GM23338 (cell line): ENCODE data around the gene BCL11B. TPM values are rescaled to one million over a fixed set of nuclear protein-coding genes. Genes with fewer than 3 reads are reported as not detected.

Source experiments
- ATAC-seq: fragments of 200-7000 bp; cut with Tn5 transposase; 3 replicates; pipeline ENCODE4 v1.9.1; 2020
- DNase-seq: peaks from one replicate; pipeline ENCODE4 v3.0.0-alpha.2; 2015; ENCODE audit warnings: low spot score
- H2AFZ ChIP-seq: fragments of 200-600 bp; sonication (generic); 2 replicates; pipeline ENCODE4 v1.8.0; 2016; ENCODE audit warnings: antibody characterized with exemption, mild to moderate bottlenecking, moderate library complexity
- H3F3A ChIP-seq: fragments of 200-600 bp; sonication (generic); replicated peaks from 2 replicates; pipeline ENCODE4 v1.8.0; 2017; ENCODE audit warnings: antibody characterized with exemption, mixed run types, low read depth
- H3K27ac ChIP-seq: fragments of 200-600 bp; sonication (generic); 2 replicates; pipeline ENCODE4 v1.6.1; 2016; ENCODE audit warnings: low read depth
- H3K27me3 ChIP-seq: fragments of 200-600 bp; sonication (generic); 2 replicates; pipeline ENCODE4 v1.8.0; 2016; ENCODE audit warnings: mild to moderate bottlenecking, mixed run types, moderate library complexity; ENCODE audit not compliant: insufficient read depth
- H3K36me3 ChIP-seq: fragments of 200-600 bp; sonication (generic); 2 replicates; pipeline ENCODE4 v1.8.0; 2016; ENCODE audit warnings: mild to moderate bottlenecking; ENCODE audit not compliant: insufficient read depth
- H3K4me1 ChIP-seq: fragments of 200-600 bp; sonication (generic); 2 replicates; pipeline ENCODE4 v1.8.0; 2016; ENCODE audit warnings: mild to moderate bottlenecking, moderate library complexity; ENCODE audit not compliant: insufficient read depth
- H3K4me2 ChIP-seq: fragments of 200-600 bp; sonication (generic); 2 replicates; pipeline ENCODE4 v1.7.1; 2017; ENCODE audit warnings: mixed run types
- H3K4me3 ChIP-seq: fragments of 200-600 bp; sonication (generic); 2 replicates; pipeline ENCODE4 v1.6.1; 2016; ENCODE audit warnings: mixed run types
- H3K79me2 ChIP-seq: fragments of 200-600 bp; sonication (generic); replicated peaks from 2 replicates; pipeline ENCODE4 v1.8.0; 2017; ENCODE audit warnings: mild to moderate bottlenecking; ENCODE audit not compliant: insufficient read depth
- H3K9me2 ChIP-seq: fragments of 200-600 bp; sonication (generic); 2 replicates; pipeline ENCODE4 v1.8.0; 2017; ENCODE audit not compliant: insufficient read depth
- H4K20me1 ChIP-seq: fragments of 200-600 bp; sonication (generic); replicated peaks from 2 replicates; pipeline ENCODE4 v1.8.0; 2017; ENCODE audit warnings: mild to moderate bottlenecking; ENCODE audit not compliant: insufficient read depth
- H3K27ac Mint-ChIP-seq: 2 replicates; pipeline ENCODE4 v1.8.0; 2020; ENCODE audit warnings: inconsistent platforms, mild to moderate bottlenecking, moderate library complexity, mixed read lengths
- H3K27me3 Mint-ChIP-seq: 3 replicates; pipeline ENCODE4 v1.8.0; 2022; ENCODE audit warnings: low read depth, mild to moderate bottlenecking, moderate library complexity, mixed read lengths, inconsistent platforms; ENCODE audit not compliant: insufficient read depth, poor library complexity
- H3K36me3 Mint-ChIP-seq: 3 replicates; pipeline ENCODE4 v1.8.0; 2021; ENCODE audit warnings: low read depth, mild to moderate bottlenecking, inconsistent platforms, moderate library complexity, mixed read lengths
- H3K4me1 Mint-ChIP-seq: 3 replicates; pipeline ENCODE4 v1.8.0; 2020; ENCODE audit warnings: mild to moderate bottlenecking, inconsistent platforms, mixed read lengths
- H3K4me3 Mint-ChIP-seq: 3 replicates; pipeline ENCODE4 v1.8.0; 2021; ENCODE audit warnings: moderate library complexity, mild to moderate bottlenecking, inconsistent platforms, mixed read lengths
- H3K9me3 Mint-ChIP-seq: 3 replicates; pipeline ENCODE4 v1.8.0; 2020; ENCODE audit warnings: moderate library complexity, mild to moderate bottlenecking, inconsistent platforms, mixed read lengths
- CREB1 ChIP-seq: fragments of 250-450 bp; sonication (Bioruptor Pico); IDR thresholded peaks from 2 replicates; pipeline ENCODE4 v1.5.0; 2020; ENCODE audit warnings: low read depth, mild to moderate bottlenecking, moderate library complexity
- CTCF ChIP-seq, 2 experiments: fragments of 200-600 bp in 1 of 2; sonication (generic) in 1 of 2; conservative IDR thresholded peaks; 2 replicates each; pipeline versions ENCODE4 v1.5.1 to v1.6.1; 2016 to 2017; ENCODE audit warnings: antibody characterized with exemption in 2 of 2, low read depth in 2 of 2, mild to moderate bottlenecking in 2 of 2, moderate library complexity in 1 of 2
- ETS1 ChIP-seq: IDR thresholded peaks from 2 replicates; pipeline ENCODE4 v1.6.1; 2016; ENCODE audit warnings: antibody characterized with exemption
- NANOG ChIP-seq: IDR thresholded peaks from 2 replicates; pipeline ENCODE4 v1.6.1; 2016; ENCODE audit warnings: antibody characterized with exemption, borderline replicate concordance
- POLR2AphosphoS5 ChIP-seq: IDR thresholded peaks from 2 replicates; pipeline ENCODE4 v1.6.1; 2016; ENCODE audit warnings: antibody characterized with exemption, low read depth
- ZNF331 ChIP-seq: fragments of 250-450 bp; sonication (Bioruptor Pico); IDR thresholded peaks from 2 replicates; pipeline ENCODE4 v1.5.0; 2020; ENCODE audit warnings: low read depth, mild to moderate bottlenecking, moderate library complexity
- polyA plus RNA-seq: library from polyadenylated mRNA; unstranded; fragments of >200 nt; fragmentation: Nextera tagmentation; extraction: Ambion mirVana; gene quantifications from 2 replicates; pipeline ENCODE4 v1.2.1, GENCODE V29; 2016
- total RNA-seq: library from RNA; depleted of rRNA; stranded (reverse); fragments of >200 nt; shearing (Covaris generic); gene quantifications from 2 replicates; pipeline ENCODE4 v1.2.3, GENCODE V29; 2014

Gene BCL11B
- total and polyA plus RNA-seq, 2 experiments from 2014 or later, result 2.4 to 6.7 TPM

- Mint-ChIP-seq H3K27me3 (peaks cover 21% of the 10 kb centered on the region), H3K27ac (peak overlapping the region; percentile 96), H3K4me3 (peak overlapping the region; percentile 81), H3K9me3 (no peaks in the 10 kb centered on the region; the same call in 2 of the 3 replicates), H3K36me3 (peaks cover 3% of the 10 kb centered on the region; the same call in 2 of the 3 replicates), H3K4me1 (peaks cover 74% of the 10 kb centered on the region)
- H3K27me3 ChIP-seq, result no peaks in the 10 kb centered on the region
- no peaks in the 10 kb centered on the region; the same call in none of the 2 replicates for H4K20me1 ChIP-seq
- TF ChIP-seq CREB1 (CRISPR knock-in tag) (0 out of 2 replicates have a peak, but pooled peaks have one; percentile 22), ZNF331 (CRISPR knock-in tag) (no peak), POLR2AphosphoS5 (peak; percentile 70)
- 0 out of 2 replicates have a peak overlapping the region, but pooled peaks have one; percentile 43 for H2AFZ ChIP-seq
- no peaks in the 10 kb centered on the region for H3K9me2 ChIP-seq
- H3K27ac ChIP-seq, result peak overlapping the region; percentile 97
- ATAC-seq, result peak; percentile 75
- peaks cover 74% of the 10 kb centered on the region for H3K79me2 ChIP-seq
- peak overlapping the region; percentile 81 for H3K4me2 ChIP-seq
- DNase-seq, result peak; percentile 93
- H3K36me3 ChIP-seq, result no peaks in the 10 kb centered on the region
- peak overlapping the region; percentile 77 for H3K4me3 ChIP-seq
- peaks cover 13% of the 10 kb centered on the region for H3F3A ChIP-seq
- peaks cover 60% of the 10 kb centered on the region for H3K4me1 ChIP-seq
These were observed 26.2 kb downstream of the BCL11B start for GRCh38 chr14:99245564-99246511.

GRCh38 chr14:99244941-99245563 lies 26.9 kb downstream of the BCL11B start:
- H3K4me1 Mint-ChIP-seq, result peaks cover 79% of the 10 kb centered on the region
- peak overlapping the region; percentile 81 for H3K4me2 ChIP-seq
- H3K36me3 Mint-ChIP-seq, result peaks cover 3% of the 10 kb centered on the region; the same call in 1 of the 3 replicates

More at GRCh38 chr14:99244941-99245563, 26.9 kb downstream of the BCL11B start:
- Histone ChIP-seq H3K79me2 (peaks cover 74% of the 10 kb centered on the region), H4K20me1 (no peaks in the 10 kb centered on the region; the same call in none of the 2 replicates), H3K4me1 (peaks cover 67% of the 10 kb centered on the region), H3K9me2 (no peaks in the 10 kb centered on the region), H3K27me3 (no peaks in the 10 kb centered on the region), H2AFZ (no peak overlapping the region), H3K27ac (peak overlapping the region; percentile 97), H3F3A (peaks cover 13% of the 10 kb centered on the region), H3K4me3 (peak overlapping the region; percentile 77), H3K36me3 (no peaks in the 10 kb centered on the region)
- TF ChIP-seq NANOG (no peak), ETS1 (no peak), CREB1 (CRISPR knock-in tag) (no peak), CTCF (conservative IDR thresholded peaks at IDR 0.05; ENCODE audit: low read depth in 2 of 2) (no peak)
- DNase-seq, result peak; percentile 33
- ATAC-seq, result no peak
- Mint-ChIP-seq H3K9me3 (no peaks in the 10 kb centered on the region; the same call in 2 of the 3 replicates), H3K27ac (peak overlapping the region; percentile 96), H3K4me3 (peak overlapping the region; percentile 81), H3K27me3 (peaks cover 20% of the 10 kb centered on the region)
